GM12878 (cell line): ENCODE measurements around the gene IRF4. TPM values are rescaled to one million over a fixed set of nuclear protein-coding genes. Genes with fewer than 3 reads are reported as not detected.

Experiments
- ATAC-seq: fragments of 200-7000 bp; cut with Tn5 transposase; 3 replicates; pipeline ENCODE4 v1.9.1; 2020; ENCODE audit warnings: mild to moderate bottlenecking, moderate library complexity
- BruUV-seq: library from RNA; stranded (reverse); fragments of 400-500 nt; replicated peaks from 2 replicates; lab custom pipeline; 2021; lab: Mats Ljungman, UMichigan
- CTCF ChIA-PET: fragments of 300-600 bp; sonication (Branson Sonifier 250); formaldehyde crosslinking; extraction: SDS; loops from one replicate; lab custom pipeline; 2021; ENCODE audit warnings: inconsistent platforms; lab: Yijun Ruan, JAX
- POLR2A ChIA-PET: fragments of 350-600 bp; formaldehyde crosslinking; extraction: SDS; loops from one replicate; lab custom pipeline; 2021; ENCODE audit warnings: inconsistent platforms; lab: Charles Lee
- RAD21 ChIA-PET: fragments of 300-600 bp; sonication (Branson Sonifier 250); formaldehyde crosslinking; loops from one replicate; lab custom pipeline; 2023; ENCODE audit warnings: antibody characterized with exemption; ENCODE audit not compliant: unreplicated experiment; lab: Charles Lee
- SMC1A ChIA-PET: fragments of 300-600 bp; sonication (Branson Sonifier 250); formaldehyde crosslinking; loops from one replicate; lab custom pipeline; 2023; ENCODE audit not compliant: unreplicated experiment, uncharacterized antibody; lab: Charles Lee
- DNase-seq: peaks from one replicate; pipeline ENCODE4 v3.0.0-alpha.2; 2011; ENCODE audit warnings: low read depth, low spot score
- FAIRE-seq: peaks from 3 replicates; lab custom pipeline; 2011; peaks lifted over from hg19 to GRCh38; lab: Jason Lieb, UNC
- H2AFZ ChIP-seq: 2 replicates; pipeline ENCODE4 v1.6.0; 2011; ENCODE audit warnings: low read depth, low read length, control low read depth; ENCODE audit not compliant: control insufficient read depth
- H3K27ac ChIP-seq: 2 replicates; pipeline ENCODE4 v1.5.1; 2011; ENCODE audit warnings: control low read depth; ENCODE audit not compliant: control insufficient read depth, insufficient read depth
- H3K27me3 ChIP-seq, 2 experiments: replicated peaks in 1 of 2; 2 replicates each; pipeline versions ENCODE4 v1.6.0 to v1.6.1; 2011; ENCODE audit warnings: low read length in 1 of 2; ENCODE audit not compliant: control insufficient read depth in 2 of 2, insufficient read depth in 2 of 2
- H3K36me3 ChIP-seq, 2 experiments: 2 replicates each; pipeline ENCODE4 v1.5.1; 2011; ENCODE audit warnings: low read length in 1 of 2; ENCODE audit not compliant: control insufficient read depth in 2 of 2, insufficient read depth in 2 of 2
- H3K4me1 ChIP-seq: 2 replicates; pipeline ENCODE4 v1.6.1; 2011; ENCODE audit warnings: mild to moderate bottlenecking, low read length, moderate library complexity, mixed read lengths; ENCODE audit not compliant: control insufficient read depth, insufficient read depth
- H3K4me2 ChIP-seq: 2 replicates; pipeline ENCODE4 v1.6.0; 2011; ENCODE audit warnings: control low read depth; ENCODE audit not compliant: control insufficient read depth, insufficient read depth
- H3K4me3 ChIP-seq: fragments of 200-600 bp; sonication (generic); 2 replicates; pipeline ENCODE4 v1.5.1; 2016
- H3K79me2 ChIP-seq: 2 replicates; pipeline ENCODE4 v1.6.0; 2011; ENCODE audit warnings: low read length; ENCODE audit not compliant: control insufficient read depth, insufficient read depth
- H3K9ac ChIP-seq: 2 replicates; pipeline ENCODE4 v1.8.0; 2011; ENCODE audit warnings: low read length, control low read depth, mixed read lengths; ENCODE audit not compliant: control insufficient read depth, insufficient read depth
- H3K9me3 ChIP-seq: replicated peaks from 3 replicates; pipeline ENCODE4 v1.5.1; 2011; ENCODE audit warnings: mild to moderate bottlenecking, low read length; ENCODE audit not compliant: control insufficient read depth, insufficient read depth
- H4K20me1 ChIP-seq: 2 replicates; pipeline ENCODE4 v1.6.0; 2011; ENCODE audit not compliant: control insufficient read depth, insufficient read depth
- POU2F2 ChIP-seq: IDR thresholded peaks from 3 replicates; pipeline ENCODE4 v1.6.1; 2011; ENCODE audit warnings: low read depth, mild to moderate bottlenecking, low read length, borderline replicate concordance
- WGBS: methylation state at CpG from one replicate; pipeline ENCODE4 v1.1.6; 2016; ENCODE audit warnings: low lambda C conversion rate; ENCODE audit not compliant: insufficient replicate concordance, insufficient coverage; ENCODE audit errors: missing lambda C conversion rate; 5-methylcytosine and 5-hydroxymethylcytosine counted together
- in situ Hi-C: fragments of 300-500 bp; cut with MboI; formaldehyde crosslinking; loops from 9 replicates; pipeline ENCODE4 v1.14.3; 2018; ENCODE audit warnings: mixed read lengths
- intact Hi-C: fragments of 100-400 bp; cut with micrococcal nuclease; formaldehyde crosslinking; loops from one replicate; pipeline ENCODE4 v1.14.2; 2022; ENCODE audit not compliant: unreplicated experiment
- polyA plus RNA-seq, 11 experiments: library from polyadenylated mRNA; depleted of rRNA in 4 of 11; unstranded in 6 of 11; stranded (reverse) in 5 of 11; fragments of >200 nt; fragmentation: Nextera tagmentation in 4 of 11; fragmentation: Illumina TruSeq in 1 of 11; extraction: Ambion mirVana in 4 of 11; extraction: Trizol in 1 of 11; gene quantifications; 1 replicate in 1 of 11; 2 replicates in 10 of 11; pipeline versions ENCODE4 v1.2.1 to v1.2.3, GENCODE V29; 2011 to 2016; ENCODE audit warnings: inconsistent platforms in 2 of 11, missing spikeins in 2 of 11, low read depth in 1 of 11
- total RNA-seq, 4 experiments: library from RNA; depleted of rRNA in 3 of 4; stranded (reverse); fragments of >200 nt in 3 of 4; fragmentation: Illumina TruSeq in 1 of 4; extraction: Trizol in 1 of 4; gene quantifications; 2 replicates each; pipeline versions ENCODE4 v1.2.1 to v1.2.3, GENCODE V29; 2013 to 2021
- TF ChIP-seq, protein P1 (sequence below): fragments of 450-650 bp; IDR thresholded peaks from 2 replicates; pipeline ENCODE4 v1.6.1; 2017; ENCODE audit warnings: low read depth, mild to moderate bottlenecking, moderate library complexity

Gene IRF4
- total and polyA plus RNA-seq, 10 of the 15 experiments (the other 5 are each of a cell fraction or from before 2014, with no cell fraction given): 50.0 to 495 (median 257) TPM

GRCh38 chr6:344816-345340 lies 46.7 kb upstream of the IRF4 start:
- Histone ChIP-seq H3K4me1 (peaks cover 87% of the 10 kb centered on the region), H3K36me3 (peaks cover 35 to 50% of the 10 kb centered on the region in 2 experiments), H2AFZ (no peak overlapping the region), H3K9me3 (no peaks in the 10 kb centered on the region), H3K9ac (no peak overlapping the region), H3K79me2 (peaks cover 60% of the 10 kb centered on the region), H4K20me1 (no peaks in the 10 kb centered on the region; the same call in 1 of the 2 replicates), H3K4me3 (no peak overlapping the region), H3K4me2 (no peak overlapping the region), H3K27ac (no peak overlapping the region), H3K27me3 (no peaks in the 10 kb centered on the region)
- ChIA-PET RAD21 (interaction anchor here (0.7 to 4.2 kb wide), 9 partner anchors 9 to 159 kb away, joined by 3 to 27 read pairs (median 7); no protein-coding TSS in a partner anchor), SMC1A (interaction anchor here (0.7 to 10.4 kb wide), 13 partner anchors 11 to 117 kb away, joined by 3 to 106 read pairs (median 4); no protein-coding TSS in a partner anchor), POLR2A (interaction anchor here (0.6 to 2.1 kb wide), 7 partner anchors 11 to 50 kb away, joined by 3 to 10 read pairs (median 5); no protein-coding TSS in a partner anchor), CTCF (interaction anchor here (0.6 to 2.1 kb wide), 4 partner anchors 13 to 26 kb away, joined by 3 to 10 read pairs (median 5); no protein-coding TSS in a partner anchor)
- intact Hi-C loops: no loop called here
- ATAC-seq (no peak), DNase-seq (no peak), FAIRE-seq (no peak)
- 73% methylated on average over 8 of the region's 8 CpGs for WGBS
- BruUV-seq: no TSS peak
- in situ Hi-C loops: no loop called here
- TF ChIP-seq POU2F2: peak; percentile 46; the same call in 1 of the 3 replicates
- TF ChIP-seq, protein P1, sequence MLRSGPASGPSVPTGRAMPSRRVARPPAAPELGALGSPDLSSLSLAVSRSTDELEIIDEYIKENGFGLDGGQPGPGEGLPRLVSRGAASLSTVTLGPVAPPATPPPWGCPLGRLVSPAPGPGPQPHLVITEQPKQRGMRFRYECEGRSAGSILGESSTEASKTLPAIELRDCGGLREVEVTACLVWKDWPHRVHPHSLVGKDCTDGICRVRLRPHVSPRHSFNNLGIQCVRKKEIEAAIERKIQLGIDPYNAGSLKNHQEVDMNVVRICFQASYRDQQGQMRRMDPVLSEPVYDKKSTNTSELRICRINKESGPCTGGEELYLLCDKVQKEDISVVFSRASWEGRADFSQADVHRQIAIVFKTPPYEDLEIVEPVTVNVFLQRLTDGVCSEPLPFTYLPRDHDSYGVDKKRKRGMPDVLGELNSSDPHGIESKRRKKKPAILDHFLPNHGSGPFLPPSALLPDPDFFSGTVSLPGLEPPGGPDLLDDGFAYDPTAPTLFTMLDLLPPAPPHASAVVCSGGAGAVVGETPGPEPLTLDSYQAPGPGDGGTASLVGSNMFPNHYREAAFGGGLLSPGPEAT: no peak
